Gastroesophageal sphincter (tissue), 4 donors: ENCODE results near the gene KAT6B. TPM values are rescaled to one million over a fixed set of nuclear protein-coding genes. Genes with fewer than 3 reads are reported as not detected.

Experiments
- ATAC-seq: fragments of 150-250 bp; one replicate; pipeline ENCODE4 v1.9.1; 2016; ENCODE audit warnings: mild to moderate bottlenecking, moderate library complexity
- H3K27ac ChIP-seq, 4 donors: fragments of 200-600 bp; sonication (generic) in 3 of 4; 1 replicate in 3 of 4; 2 replicates in 1 of 4; pipeline ENCODE4 v1.5.1; 2016 to 2019
- H3K27me3 ChIP-seq: fragments of 200-600 bp; sonication (generic); one replicate; pipeline ENCODE4 v1.5.1; 2019
- H3K36me3 ChIP-seq, 2 donors: fragments of 200-600 bp; sonication (generic); one replicate each; pipeline ENCODE4 v1.5.1; 2019; ENCODE audit warnings: control low read depth in 1 of 2
- H3K4me1 ChIP-seq, 3 donors: fragments of 200-600 bp; sonication (generic); 1 replicate in 2 of 3; 2 replicates in 1 of 3; pipeline ENCODE4 v1.5.1; 2016 to 2019; ENCODE audit warnings: control low read depth in 2 of 3
- H3K4me3 ChIP-seq, 2 donors: fragments of 200-600 bp; sonication (generic); one replicate each; pipeline ENCODE4 v1.5.1; 2019; ENCODE audit warnings: mild to moderate bottlenecking in 1 of 2, moderate library complexity in 1 of 2
- H3K9me3 ChIP-seq, 3 donors: fragments of 200-600 bp; sonication (generic); one replicate each; pipeline ENCODE4 v1.5.1; 2017 to 2019; ENCODE audit warnings: control low read depth in 2 of 3
- CTCF ChIP-seq, 4 experiments: fragments of 200-600 bp in 2 of 4; fragments of 450-650 bp in 2 of 4; sonication (generic) in 1 of 4; IDR thresholded peaks; one replicate each; pipeline ENCODE4 v1.5.1; 2017 to 2019; ENCODE audit warnings: antibody characterized with exemption in 4 of 4, mild to moderate bottlenecking in 2 of 4, moderate library complexity in 2 of 4
- EP300 ChIP-seq: sonication (generic); formaldehyde crosslinking; IDR thresholded peaks from one replicate; pipeline ENCODE4 v1.6.1; 2017; ENCODE audit warnings: antibody characterized with exemption, mild to moderate bottlenecking
- POLR2A ChIP-seq, 2 donors: fragments of 450-650 bp; IDR thresholded peaks; one replicate each; pipeline ENCODE4 v1.6.1; 2017; ENCODE audit warnings: antibody characterized with exemption in 2 of 2, mild to moderate bottlenecking in 2 of 2, moderate library complexity in 1 of 2
- POLR2AphosphoS5 ChIP-seq: sonication (generic); formaldehyde crosslinking; IDR thresholded peaks from one replicate; pipeline ENCODE4 v1.6.1; 2017; ENCODE audit warnings: antibody characterized with exemption
- WGBS, 2 donors: methylation state at CpG; one replicate each; pipeline ENCODE4 v1.1.5; 2018; ENCODE audit warnings: low coverage in 1 of 2; 5-methylcytosine and 5-hydroxymethylcytosine counted together
- total RNA-seq, 4 donors: library from RNA; depleted of rRNA; stranded (reverse); fragments of >200 nt; gene quantifications; one replicate each; pipeline ENCODE4 v1.1.0, GENCODE V29; 2016

Gene KAT6B
- total RNA-seq, 4 donors from 2014 or later: 35.8 to 107 (median 82.9) TPM

GRCh38 chr10:75003891-75004290 is 177.5 kb downstream of the KAT6B start:
- ATAC-seq: no peak

GRCh38 chr10:75007646-75008045 is 181.2 kb downstream of the KAT6B start:
- no peaks in the 10 kb centered on the region for H3K9me3 ChIP-seq
- ATAC-seq: no peak
- H3K36me3 ChIP-seq: peaks cover 0 to 10% of the 10 kb centered on the region in 2 donors
- no peak overlapping the region for H3K4me3 ChIP-seq
- H3K4me1 ChIP-seq: peaks cover 0 to 12% (median 0%) of the 10 kb centered on the region in 3 donors
- no peak overlapping the region for H3K27ac ChIP-seq
- TF ChIP-seq POLR2AphosphoS5 (no peak), EP300 (no peak), POLR2A (IDR thresholded peaks at IDR 0.05) (no peak), CTCF (IDR thresholded peaks at IDR 0.05) (no peak)
- 80 to 93% methylated on average over 1 to 2 of the region's 2 CpGs for WGBS, 2 donors
- H3K27me3 ChIP-seq: no peaks in the 10 kb centered on the region

More at GRCh38 chr10:75003891-75004290, 177.5 kb downstream of the KAT6B start:
- TF ChIP-seq POLR2A (IDR thresholded peaks at IDR 0.05): no peak
- TF ChIP-seq POLR2AphosphoS5: no peak
- TF ChIP-seq CTCF (IDR thresholded peaks at IDR 0.05): no peak
- TF ChIP-seq EP300: no peak
- peaks cover 0 to 12% (median 0%) of the 10 kb centered on the region in 3 donors for H3K4me1 ChIP-seq
- no peaks in the 10 kb centered on the region for H3K9me3 ChIP-seq
- no peak overlapping the region for H3K4me3 ChIP-seq
- no peak overlapping the region for H3K27ac ChIP-seq
- 54 to 74% methylated on average over 1 to 2 of the region's 2 CpGs for WGBS, 2 donors
- H3K36me3 ChIP-seq: peaks cover 0 to 30% of the 10 kb centered on the region in 2 donors
- no peaks in the 10 kb centered on the region for H3K27me3 ChIP-seq

- TF ChIP-seq POLR2A (IDR thresholded peaks at IDR 0.05) (no peak), CTCF (IDR thresholded peaks at IDR 0.05) (no peak), EP300 (no peak), POLR2AphosphoS5 (no peak)
- Histone ChIP-seq H3K4me3 (no peak overlapping the region), H3K36me3 (peaks cover 0 to 12% of the 10 kb centered on the region in 2 donors), H3K4me1 (peaks cover 0 to 21% (median 0%) of the 10 kb centered on the region in 3 donors), H3K27ac (no peak overlapping the region), H3K27me3 (no peaks in the 10 kb centered on the region), H3K9me3 (no peaks in the 10 kb centered on the region)
- WGBS, 2 donors: 86 to 100% methylated on average over 1 of the region's 1 CpG
- no peak for ATAC-seq
Measured at GRCh38 chr10:75008952-75009351, 182.6 kb downstream of the KAT6B start.

GRCh38 chr10:75009426-75009825 is 183.0 kb downstream of the KAT6B start:
- Histone ChIP-seq H3K36me3 (peaks cover 0 to 12% of the 10 kb centered on the region in 2 donors), H3K4me1 (peaks cover 0 to 25% (median 0%) of the 10 kb centered on the region in 3 donors), H3K4me3 (no peak overlapping the region), H3K27me3 (no peaks in the 10 kb centered on the region), H3K9me3 (no peaks in the 10 kb centered on the region), H3K27ac (no peak overlapping the region)
- WGBS, 2 donors: 100% methylated on average over 2 to 3 of the region's 5 CpGs
- no peak for TF ChIP-seq POLR2A (IDR thresholded peaks at IDR 0.05)
- TF ChIP-seq EP300: no peak
- TF ChIP-seq POLR2AphosphoS5: no peak
- no peak for ATAC-seq

- Histone ChIP-seq H3K27ac (no peak overlapping the region), H3K4me3 (no peak overlapping the region), H3K27me3 (no peaks in the 10 kb centered on the region), H3K9me3 (no peaks in the 10 kb centered on the region), H3K4me1 (peaks cover 0 to 35% (median 0%) of the 10 kb centered on the region in 3 donors), H3K36me3 (peaks cover 0 to 12% of the 10 kb centered on the region in 2 donors)
- no CpG with 5 or more reads among the region's 1 CpG for WGBS, 2 donors
- TF ChIP-seq CTCF (IDR thresholded peaks at IDR 0.05) (no peak), POLR2A (IDR thresholded peaks at IDR 0.05) (no peak), POLR2AphosphoS5 (no peak), EP300 (no peak)
- no peak for ATAC-seq
Measured at GRCh38 chr10:75010373-75010772, 184.0 kb downstream of the KAT6B start.
